LNCaP clone FGC (cell line): ENCODE results near the gene LONP1.
A peak's percentile ranks its signal among the peaks of the same experiment; 100 is the strongest.
"Not testable (repeated sequence)": the region's sequence is repeated elsewhere in the genome, so short reads cannot be mapped to it uniquely, and the experiment has no call there.

ENCODE experiments used
- DNase-seq: peaks from one replicate; pipeline ENCODE4 v3.0.0-alpha.2; 2011; ENCODE audit warnings: low read depth
- H3K4me3 ChIP-seq: 2 replicates; pipeline ENCODE4 v1.5.1; 2011; ENCODE audit warnings: mild to moderate bottlenecking, low read depth, low read length, control low read depth
- TF ChIP-seq, protein P1 (sequence below): IDR thresholded peaks from 2 replicates; pipeline ENCODE4 v1.5.1; 2012; ENCODE audit warnings: mild to moderate bottlenecking; ENCODE audit not compliant: control insufficient read depth, insufficient read depth; ENCODE audit errors: extremely low read depth

The LONP1 gene

DNA sequence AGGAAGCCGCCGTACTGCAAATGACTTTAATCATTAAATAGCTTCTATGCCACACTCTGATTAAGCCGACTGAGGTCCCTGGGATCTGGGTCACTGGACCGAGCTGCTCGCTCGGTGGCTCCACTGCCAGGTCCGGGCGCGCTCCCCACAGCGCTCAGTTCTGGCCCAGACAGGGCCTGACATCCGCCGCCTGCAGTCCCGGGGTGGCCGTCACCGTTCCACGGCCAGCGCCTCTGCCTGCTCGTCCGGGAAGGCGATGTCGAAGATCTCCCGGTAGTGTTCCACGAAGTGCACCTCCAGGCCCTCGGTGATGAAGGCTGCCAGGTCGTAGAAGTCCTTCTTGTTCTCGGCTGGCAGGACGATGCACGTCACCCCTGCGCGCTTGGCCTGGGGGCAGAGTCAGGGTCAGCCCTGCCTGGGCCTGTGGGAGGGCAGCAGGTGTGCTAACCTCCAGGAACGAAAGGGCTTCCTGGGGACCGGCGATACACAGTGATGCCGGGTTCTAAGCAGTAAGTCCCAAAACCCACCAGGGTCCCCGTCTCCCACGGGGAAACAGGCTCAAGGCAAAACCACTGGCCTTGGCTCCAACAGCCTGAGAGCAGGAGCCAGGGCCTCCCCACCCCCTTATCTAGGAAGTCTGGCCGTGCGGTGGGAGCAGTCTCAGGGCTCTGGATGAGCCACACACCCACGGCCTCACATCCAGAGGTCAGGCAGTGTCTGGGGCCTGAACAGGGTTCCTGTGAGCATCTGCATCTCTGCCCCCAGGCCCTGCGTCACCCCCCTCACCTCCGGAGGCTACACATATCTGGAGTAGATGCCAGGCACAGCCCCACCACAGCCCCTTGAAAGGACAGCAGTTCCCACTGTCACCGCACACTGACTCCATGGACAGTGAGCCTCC is 27.9 kb downstream of the LONP1 start:
- H3K4me3 ChIP-seq, result peak overlapping the region; percentile 99
- no peak for DNase-seq
- TF ChIP-seq, protein P1, sequence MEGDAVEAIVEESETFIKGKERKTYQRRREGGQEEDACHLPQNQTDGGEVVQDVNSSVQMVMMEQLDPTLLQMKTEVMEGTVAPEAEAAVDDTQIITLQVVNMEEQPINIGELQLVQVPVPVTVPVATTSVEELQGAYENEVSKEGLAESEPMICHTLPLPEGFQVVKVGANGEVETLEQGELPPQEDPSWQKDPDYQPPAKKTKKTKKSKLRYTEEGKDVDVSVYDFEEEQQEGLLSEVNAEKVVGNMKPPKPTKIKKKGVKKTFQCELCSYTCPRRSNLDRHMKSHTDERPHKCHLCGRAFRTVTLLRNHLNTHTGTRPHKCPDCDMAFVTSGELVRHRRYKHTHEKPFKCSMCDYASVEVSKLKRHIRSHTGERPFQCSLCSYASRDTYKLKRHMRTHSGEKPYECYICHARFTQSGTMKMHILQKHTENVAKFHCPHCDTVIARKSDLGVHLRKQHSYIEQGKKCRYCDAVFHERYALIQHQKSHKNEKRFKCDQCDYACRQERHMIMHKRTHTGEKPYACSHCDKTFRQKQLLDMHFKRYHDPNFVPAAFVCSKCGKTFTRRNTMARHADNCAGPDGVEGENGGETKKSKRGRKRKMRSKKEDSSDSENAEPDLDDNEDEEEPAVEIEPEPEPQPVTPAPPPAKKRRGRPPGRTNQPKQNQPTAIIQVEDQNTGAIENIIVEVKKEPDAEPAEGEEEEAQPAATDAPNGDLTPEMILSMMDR, result no peak

DNA sequence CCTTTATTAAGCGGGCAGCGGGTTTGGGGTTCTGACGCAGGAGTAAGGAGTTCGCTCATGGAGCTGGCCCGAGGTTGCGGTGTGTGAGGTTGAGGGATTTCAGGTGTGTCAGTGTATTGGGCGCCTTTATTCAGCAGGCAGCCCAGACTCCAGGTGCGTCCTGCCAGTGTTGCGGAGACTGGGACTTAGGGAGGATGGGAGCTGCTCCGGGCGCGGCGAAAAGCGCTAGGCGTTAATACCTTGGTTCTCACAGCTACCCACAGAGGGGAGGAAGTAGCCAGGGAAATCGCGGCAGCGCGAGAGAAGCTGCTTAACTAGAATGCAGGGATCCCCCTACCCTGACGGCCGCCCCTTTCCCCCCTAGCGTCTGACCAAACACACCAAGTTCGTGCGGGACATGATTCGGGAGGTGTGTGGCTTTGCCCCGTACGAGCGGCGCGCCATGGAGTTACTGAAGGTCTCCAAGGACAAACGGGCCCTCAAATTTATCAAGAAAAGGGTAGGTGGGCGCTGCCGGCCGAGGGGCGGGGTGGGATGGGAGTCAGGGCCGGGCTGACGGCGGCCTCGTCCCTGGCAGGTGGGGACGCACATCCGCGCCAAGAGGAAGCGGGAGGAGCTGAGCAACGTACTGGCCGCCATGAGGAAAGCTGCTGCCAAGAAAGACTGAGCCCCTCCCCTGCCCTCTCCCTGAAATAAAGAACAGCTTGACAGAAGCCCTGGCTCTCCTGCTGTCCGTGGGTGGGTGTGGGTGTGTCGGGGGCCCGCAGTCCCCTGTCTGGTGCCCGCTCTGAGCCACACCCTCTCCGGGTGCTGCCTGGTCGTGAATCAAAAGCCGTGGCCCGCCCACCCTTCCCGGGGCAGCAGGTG is 28.8 kb downstream of the LONP1 start:
- TF ChIP-seq, protein P1, result no peak
- peak; percentile 39 for DNase-seq
- H3K4me3 ChIP-seq, result peak overlapping the region; percentile 99

DNA sequence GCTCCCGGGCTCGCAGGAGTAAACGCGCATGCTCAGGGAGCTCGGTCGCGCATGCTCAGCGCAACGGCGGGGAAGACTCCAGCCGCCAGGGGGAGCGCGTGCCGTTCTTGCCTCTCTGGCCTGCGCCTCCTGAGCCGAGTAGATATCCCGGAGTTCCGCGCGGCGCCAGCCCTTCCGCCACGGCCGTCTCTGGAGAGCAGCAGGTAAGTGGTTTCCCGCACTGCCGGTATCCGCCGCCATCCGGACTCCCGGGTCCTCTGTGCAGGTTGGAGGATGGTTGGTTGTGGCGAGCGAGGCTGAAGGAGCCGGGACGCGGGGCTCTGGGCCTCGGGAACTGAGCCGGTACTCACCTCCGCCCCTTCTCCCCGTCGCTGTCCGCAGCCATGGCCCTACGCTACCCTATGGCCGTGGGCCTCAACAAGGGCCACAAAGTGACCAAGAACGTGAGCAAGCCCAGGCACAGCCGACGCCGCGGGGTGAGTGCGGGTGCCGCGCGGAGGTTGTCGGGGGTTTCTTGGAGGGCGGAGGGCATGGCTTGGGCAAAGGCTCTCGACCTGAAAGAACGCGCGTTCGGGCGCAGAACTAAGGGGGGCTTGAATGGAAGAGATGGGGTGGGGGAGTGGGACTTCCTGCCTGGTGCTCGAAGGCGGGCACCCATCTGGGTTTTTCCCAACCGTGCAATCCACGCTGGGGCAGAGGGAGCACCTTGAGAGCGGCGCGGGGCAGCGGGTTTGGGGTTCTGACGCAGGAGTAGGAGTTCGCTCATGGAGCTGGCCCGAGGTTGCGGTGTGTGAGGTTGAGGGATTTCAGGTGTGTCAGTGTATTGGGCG is 29.6 kb downstream of the LONP1 start, which contains the start of gene RPL36:
RPL36 (plus strand) TSS at position 171 of the 830 bp plus-strand sequence; CDS start at position 384, 213 bp downstream.
- TF ChIP-seq, protein P1, result peak; percentile 100
- peak; percentile 85 for DNase-seq
- peak within 1 kb of the TSS; percentile 99 for H3K4me3 ChIP-seq

DNA sequence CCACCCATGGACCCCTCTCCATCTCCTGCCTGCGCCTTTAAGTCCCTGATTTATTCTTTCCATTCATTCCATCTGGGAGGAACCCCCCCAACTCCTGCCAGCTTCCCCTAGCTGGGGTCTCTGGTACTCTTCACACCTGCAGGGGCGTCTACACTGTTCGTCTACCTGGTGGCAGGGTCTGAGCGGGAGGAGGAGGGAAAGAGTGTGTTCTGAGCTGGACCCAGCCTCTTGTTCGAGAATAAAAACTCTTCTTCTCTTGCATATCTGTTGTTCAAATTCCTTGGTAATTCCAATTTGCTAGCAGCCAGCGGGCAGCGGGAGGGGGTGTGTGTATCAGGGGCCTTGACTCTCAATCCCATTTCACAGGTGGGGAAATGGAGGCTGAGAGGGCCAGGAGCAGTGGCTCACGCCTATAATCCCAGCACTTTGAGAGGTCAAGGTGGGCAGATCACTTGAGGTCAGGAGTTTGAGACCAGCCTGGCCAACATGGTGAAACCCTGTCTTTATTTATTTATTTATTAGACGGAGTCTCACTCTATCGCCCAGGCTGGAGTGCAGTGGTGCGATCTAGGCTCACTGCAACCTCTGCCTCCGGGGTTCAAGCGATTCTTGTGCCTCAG is 31.6 kb downstream of the LONP1 start:
- DNase-seq, H3K4me3 ChIP-seq: not testable (repeated sequence)

DNA sequence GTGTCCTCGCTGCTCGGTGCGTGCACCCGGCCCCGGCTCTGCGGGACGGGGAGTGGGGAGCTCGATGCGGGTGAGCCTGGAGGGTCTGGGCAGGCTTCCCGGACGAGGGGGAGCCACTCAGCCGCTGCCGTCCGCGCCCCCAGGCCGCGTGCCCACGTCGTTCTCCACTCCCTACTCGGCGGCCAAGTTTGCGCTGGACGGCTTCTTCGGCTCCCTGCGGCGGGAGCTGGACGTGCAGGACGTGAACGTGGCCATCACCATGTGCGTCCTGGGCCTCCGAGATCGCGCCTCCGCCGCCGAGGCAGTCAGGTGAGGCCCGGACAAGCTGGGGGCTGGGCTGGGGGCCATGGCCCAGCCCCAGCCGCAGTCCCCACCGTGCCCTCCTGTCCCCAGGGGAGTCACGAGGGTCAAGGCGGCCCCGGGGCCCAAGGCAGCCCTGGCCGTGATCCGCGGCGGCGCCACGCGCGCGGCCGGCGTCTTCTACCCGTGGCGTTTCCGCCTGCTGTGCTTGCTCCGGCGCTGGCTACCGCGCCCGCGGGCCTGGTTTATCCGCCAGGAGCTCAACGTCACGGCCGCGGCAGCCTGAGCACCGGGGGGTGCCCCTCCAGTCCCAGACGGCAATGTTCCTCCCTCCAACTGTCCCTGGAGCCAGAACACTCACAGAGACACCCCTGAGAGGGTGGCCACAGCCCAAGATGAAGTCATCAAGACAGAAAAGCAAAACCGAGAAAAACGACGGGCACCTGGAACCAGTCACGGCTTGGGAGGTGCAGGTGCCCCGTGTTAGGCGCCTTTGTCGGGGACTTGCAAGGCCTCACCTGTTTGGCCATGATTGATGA is 32.4 kb downstream of the LONP1 start:
- no peak for DNase-seq
- peak overlapping the region; percentile 55 for H3K4me3 ChIP-seq
- TF ChIP-seq, protein P1, result no peak

DNA sequence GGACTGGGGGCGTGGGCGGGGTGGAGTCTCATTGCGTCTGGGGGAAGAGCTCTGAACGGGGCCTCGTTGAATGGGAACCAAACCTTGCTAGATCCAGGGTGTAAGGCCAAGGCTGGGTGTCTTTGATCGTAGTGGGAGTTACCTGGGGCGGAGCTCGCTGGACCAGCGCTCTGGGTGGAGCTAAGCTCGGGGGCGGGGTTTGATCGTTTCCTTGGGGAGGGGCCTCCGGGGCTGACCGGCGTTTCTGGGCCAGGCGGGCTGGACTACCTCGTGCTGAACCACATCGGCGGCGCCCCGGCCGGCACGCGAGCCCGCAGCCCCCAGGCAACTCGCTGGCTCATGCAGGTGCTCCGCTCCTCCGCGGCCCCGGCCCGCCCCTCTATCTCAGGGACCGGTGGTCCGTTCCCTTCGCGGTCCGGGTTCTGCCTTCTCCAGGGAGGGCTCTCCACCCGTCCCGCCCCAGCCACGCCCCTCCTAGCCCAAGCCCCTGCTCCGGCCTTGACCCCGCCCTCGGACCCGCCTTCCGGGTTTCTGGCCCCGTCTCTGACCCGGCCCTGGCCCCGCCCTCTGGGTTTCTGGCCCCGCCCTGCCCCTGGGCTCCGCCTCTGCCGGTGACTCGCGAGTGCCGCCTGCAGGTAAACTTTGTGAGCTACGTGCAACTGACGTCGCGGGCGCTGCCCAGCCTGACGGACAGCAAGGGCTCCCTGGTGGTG is 33.1 kb downstream of the LONP1 start:
- peak overlapping the region; percentile 55 for H3K4me3 ChIP-seq
- TF ChIP-seq, protein P1, result peak; percentile 92
- peak; percentile 96 for DNase-seq
